ENCODE data around the gene UBE2L6.

Gene UBE2L6

GRCh38 chr11:57566005-57566904 lies 1.2 kb downstream of the UBE2L6 start:
- H3K4me3 ChIP-seq (ENCODE audit: low read depth, low read length), result no peak overlapping the region

DNA sequence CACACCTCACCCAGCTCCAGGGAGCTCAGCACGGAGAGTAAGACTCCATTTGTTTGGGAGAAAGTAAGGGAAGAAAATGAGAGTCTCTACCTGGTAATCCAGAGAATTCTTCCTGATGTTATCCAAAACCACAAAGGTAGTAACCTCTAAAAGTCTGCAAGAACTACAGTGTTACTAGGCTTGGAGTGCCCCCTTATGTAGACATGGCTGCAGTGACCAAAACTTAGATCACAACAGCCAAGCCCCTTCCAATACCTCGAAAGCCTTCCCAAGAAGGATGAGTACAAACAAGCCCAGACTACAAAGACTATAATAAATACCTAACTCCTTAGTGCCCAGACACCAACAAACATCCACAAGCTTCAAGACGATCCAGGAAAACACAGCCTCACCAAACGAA lies 4.9 kb downstream of the UBE2L6 start:
- Histone ChIP-seq H3K4me3 (ENCODE audit: low read depth, low read length) (no peak overlapping the region), H3K36me3 (no peaks in the 10 kb centered on the region)
- DNase-seq, result no peak

More at GRCh38 chr11:57566005-57566904, 1.2 kb downstream of the UBE2L6 start:
- DNase-seq, result no peak
- TF ChIP-seq CTCF (IDR thresholded peaks at IDR 0.05; ENCODE audit: low read depth, low read length), result no peak
- Histone ChIP-seq H3K27ac (no peak overlapping the region), H3K27me3 (ENCODE audit: insufficient read depth, low read depth, severe bottlenecking) (peaks cover 23% of the 10 kb centered on the region), H3K9me3 (ENCODE audit: severe bottlenecking) (no peaks in the 10 kb centered on the region), H3K36me3 (no peaks in the 10 kb centered on the region)

GRCh38 chr11:57560146-57560545 lies 7.3 kb downstream of the UBE2L6 start:
- no peak overlapping the region for H3K27ac ChIP-seq
- no peak for TF ChIP-seq CTCF (IDR thresholded peaks at IDR 0.05; ENCODE audit: low read depth, low read length)
- no peak for DNase-seq

More for the DNA sequence above, 4.9 kb downstream of the UBE2L6 start:
- peak; percentile 49; the same call in 1 of the 2 replicates for TF ChIP-seq CTCF (IDR thresholded peaks at IDR 0.05; ENCODE audit: low read depth, low read length)
- Histone ChIP-seq H3K27me3 (ENCODE audit: insufficient read depth, low read depth, severe bottlenecking) (peaks cover 5% of the 10 kb centered on the region), H3K27ac (no peak overlapping the region), H3K9me3 (ENCODE audit: severe bottlenecking) (no peaks in the 10 kb centered on the region)

GRCh38 chr11:57556041-57556440 lies 11.4 kb downstream of the UBE2L6 start:
- no peak overlapping the region for H3K27ac ChIP-seq
- TF ChIP-seq CTCF (IDR thresholded peaks at IDR 0.05; ENCODE audit: low read depth, low read length), result no peak
- DNase-seq, result peak; percentile 27
- H3K27me3 ChIP-seq (ENCODE audit: insufficient read depth, low read depth, severe bottlenecking), result no peaks in the 10 kb centered on the region
- H3K9me3 ChIP-seq (ENCODE audit: severe bottlenecking), result no peaks in the 10 kb centered on the region
- H3K36me3 ChIP-seq, result no peaks in the 10 kb centered on the region
- no peak overlapping the region for H3K4me3 ChIP-seq (ENCODE audit: low read depth, low read length)

More at GRCh38 chr11:57560146-57560545, 7.3 kb downstream of the UBE2L6 start:
- Histone ChIP-seq H3K4me3 (ENCODE audit: low read depth, low read length) (no peak overlapping the region), H3K36me3 (no peaks in the 10 kb centered on the region), H3K27me3 (ENCODE audit: insufficient read depth, low read depth, severe bottlenecking) (no peaks in the 10 kb centered on the region), H3K9me3 (ENCODE audit: severe bottlenecking) (no peaks in the 10 kb centered on the region)

GRCh38 chr11:57555393-57555792 lies 12.1 kb downstream of the UBE2L6 start:
- no peak overlapping the region for H3K4me3 ChIP-seq (ENCODE audit: low read depth, low read length)

More at GRCh38 chr11:57555393-57555792, 12.1 kb downstream of the UBE2L6 start:
- DNase-seq, result no peak
- no peak overlapping the region for H3K27ac ChIP-seq
- TF ChIP-seq CTCF (IDR thresholded peaks at IDR 0.05; ENCODE audit: low read depth, low read length), result no peak
- no peaks in the 10 kb centered on the region for H3K9me3 ChIP-seq (ENCODE audit: severe bottlenecking)
- no peaks in the 10 kb centered on the region for H3K36me3 ChIP-seq
- H3K27me3 ChIP-seq (ENCODE audit: insufficient read depth, low read depth, severe bottlenecking), result no peaks in the 10 kb centered on the region

Measured in WERI-Rb-1 (cell line).